GM06990 (cell line): Measurements from ENCODE around the gene ELOVL5.

Experiments used
- DNase-seq: peaks from one replicate; pipeline ENCODE4 v3.0.0-alpha.2; 2011; ENCODE audit not compliant: insufficient read length; ENCODE audit errors: extremely low read depth
- H3K27me3 ChIP-seq: replicated peaks from 2 replicates; pipeline ENCODE4 v1.6.0; 2011; ENCODE audit warnings: low read length; ENCODE audit not compliant: control insufficient read depth, insufficient read depth
- H3K36me3 ChIP-seq: 2 replicates; pipeline ENCODE4 v1.5.1; 2011; ENCODE audit warnings: low read length; ENCODE audit not compliant: control insufficient read depth, insufficient read depth
- H3K4me3 ChIP-seq: replicated peaks from 2 replicates; pipeline ENCODE4 v1.5.1; 2011; ENCODE audit warnings: low read depth, mild to moderate bottlenecking, control low read depth, low read length
- TF ChIP-seq, protein P1 (sequence below): IDR thresholded peaks from 2 replicates; pipeline ENCODE4 v1.5.1; 2011; ENCODE audit warnings: low read length, control low read depth, mild to moderate bottlenecking, inconsistent platforms; ENCODE audit not compliant: insufficient read depth, poor library complexity, severe bottlenecking

Gene ELOVL5

GRCh38 chr6:53244958-53245357 lies 103.8 kb downstream of the ELOVL5 start:
- no peaks in the 10 kb centered on the region for H3K27me3 ChIP-seq
- no peaks in the 10 kb centered on the region for H3K36me3 ChIP-seq
- peak; percentile 70 for DNase-seq
- no peak overlapping the region for H3K4me3 ChIP-seq
- TF ChIP-seq, protein P1, sequence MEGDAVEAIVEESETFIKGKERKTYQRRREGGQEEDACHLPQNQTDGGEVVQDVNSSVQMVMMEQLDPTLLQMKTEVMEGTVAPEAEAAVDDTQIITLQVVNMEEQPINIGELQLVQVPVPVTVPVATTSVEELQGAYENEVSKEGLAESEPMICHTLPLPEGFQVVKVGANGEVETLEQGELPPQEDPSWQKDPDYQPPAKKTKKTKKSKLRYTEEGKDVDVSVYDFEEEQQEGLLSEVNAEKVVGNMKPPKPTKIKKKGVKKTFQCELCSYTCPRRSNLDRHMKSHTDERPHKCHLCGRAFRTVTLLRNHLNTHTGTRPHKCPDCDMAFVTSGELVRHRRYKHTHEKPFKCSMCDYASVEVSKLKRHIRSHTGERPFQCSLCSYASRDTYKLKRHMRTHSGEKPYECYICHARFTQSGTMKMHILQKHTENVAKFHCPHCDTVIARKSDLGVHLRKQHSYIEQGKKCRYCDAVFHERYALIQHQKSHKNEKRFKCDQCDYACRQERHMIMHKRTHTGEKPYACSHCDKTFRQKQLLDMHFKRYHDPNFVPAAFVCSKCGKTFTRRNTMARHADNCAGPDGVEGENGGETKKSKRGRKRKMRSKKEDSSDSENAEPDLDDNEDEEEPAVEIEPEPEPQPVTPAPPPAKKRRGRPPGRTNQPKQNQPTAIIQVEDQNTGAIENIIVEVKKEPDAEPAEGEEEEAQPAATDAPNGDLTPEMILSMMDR, result no peak

GRCh38 chr6:53244399-53244931 lies 104.3 kb downstream of the ELOVL5 start:
- Histone ChIP-seq H3K4me3 (no peak overlapping the region), H3K27me3 (no peaks in the 10 kb centered on the region), H3K36me3 (no peaks in the 10 kb centered on the region)
- TF ChIP-seq, protein P1, result no peak
- peak; percentile 54 for DNase-seq

DNA sequence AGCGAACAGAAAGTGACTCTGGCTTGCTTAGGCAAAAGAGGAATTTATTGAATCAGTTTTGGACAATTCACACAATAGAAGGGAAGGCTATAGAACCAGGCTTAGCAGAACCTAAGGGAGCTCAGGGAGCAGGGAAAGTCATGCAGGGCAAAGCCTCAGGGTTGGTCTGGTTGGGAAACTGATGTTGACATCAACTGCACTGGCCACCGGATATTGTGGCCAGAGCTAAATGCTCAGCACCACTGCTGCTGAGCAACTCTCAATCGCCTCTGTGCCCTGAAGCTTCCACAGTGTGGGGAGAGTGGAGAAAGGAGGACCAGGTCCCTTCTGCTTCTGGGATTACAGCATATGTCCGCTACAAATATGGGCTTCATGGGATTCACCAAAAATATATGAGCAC lies 106.8 kb downstream of the ELOVL5 start:
- DNase-seq, result no peak
- H3K4me3 ChIP-seq, result no peak overlapping the region

GRCh38 chr6:53240761-53241160 lies 108.0 kb downstream of the ELOVL5 start:
- Histone ChIP-seq H3K4me3 (no peak overlapping the region), H3K27me3 (no peaks in the 10 kb centered on the region), H3K36me3 (no peaks in the 10 kb centered on the region)
- DNase-seq, result no peak
- TF ChIP-seq, protein P1, result no peak

More for the DNA sequence above, 106.8 kb downstream of the ELOVL5 start:
- H3K27me3 ChIP-seq, result no peaks in the 10 kb centered on the region
- H3K36me3 ChIP-seq, result no peaks in the 10 kb centered on the region
- TF ChIP-seq, protein P1, result no peak

DNA sequence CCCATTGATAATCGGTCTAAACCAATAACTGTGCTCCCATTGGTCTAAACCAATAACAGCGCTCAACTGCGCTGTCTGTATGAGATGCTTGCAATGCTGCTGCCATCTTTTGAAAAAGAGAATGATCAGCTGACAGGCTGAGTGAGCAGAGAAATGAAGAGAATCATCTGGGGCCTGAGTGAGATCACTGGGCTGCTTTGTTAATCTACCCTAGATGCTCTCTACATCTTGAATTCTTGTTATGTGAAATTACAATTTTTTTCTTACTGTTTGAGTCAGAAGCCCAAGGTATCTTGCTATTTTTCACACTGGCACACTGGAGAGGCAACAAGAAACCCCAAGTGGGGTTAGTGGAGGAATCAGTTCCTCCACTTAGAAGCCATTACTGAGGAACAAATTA lies 108.6 kb downstream of the ELOVL5 start:
- H3K36me3 ChIP-seq, result no peaks in the 10 kb centered on the region
- H3K27me3 ChIP-seq, result no peaks in the 10 kb centered on the region
- H3K4me3 ChIP-seq, result no peak overlapping the region
- DNase-seq, result no peak
- TF ChIP-seq, protein P1, result no peak

DNA sequence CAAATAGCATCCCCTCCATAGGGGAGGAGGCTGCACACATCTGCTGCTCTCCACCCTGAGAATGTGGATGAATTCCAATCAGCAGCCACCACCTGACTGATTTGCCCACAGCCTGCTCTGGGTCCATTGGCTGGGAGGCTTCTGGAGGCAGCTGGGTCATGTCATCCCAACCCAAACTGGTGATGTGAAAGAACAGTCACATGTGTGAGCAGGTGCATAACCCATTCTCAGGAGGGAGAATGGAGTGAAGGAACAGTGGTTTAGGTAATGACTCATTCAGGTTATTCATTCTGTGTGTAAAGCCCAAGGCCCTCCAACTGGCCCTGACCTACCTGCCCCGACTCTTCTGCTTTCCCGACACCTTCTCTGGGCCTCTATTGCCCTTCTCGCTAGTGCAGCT lies 109.2 kb downstream of the ELOVL5 start:
- Histone ChIP-seq H3K27me3 (no peaks in the 10 kb centered on the region), H3K4me3 (no peak overlapping the region), H3K36me3 (no peaks in the 10 kb centered on the region)
- DNase-seq, result peak; percentile 72
- TF ChIP-seq, protein P1, result no peak
